ENCODE data around the gene ZNF304.
"Not testable (repeated sequence)": the region's sequence is repeated elsewhere in the genome, so short reads cannot be mapped to it uniquely, and the experiment has no call there.

ZNF304 gene

DNA sequence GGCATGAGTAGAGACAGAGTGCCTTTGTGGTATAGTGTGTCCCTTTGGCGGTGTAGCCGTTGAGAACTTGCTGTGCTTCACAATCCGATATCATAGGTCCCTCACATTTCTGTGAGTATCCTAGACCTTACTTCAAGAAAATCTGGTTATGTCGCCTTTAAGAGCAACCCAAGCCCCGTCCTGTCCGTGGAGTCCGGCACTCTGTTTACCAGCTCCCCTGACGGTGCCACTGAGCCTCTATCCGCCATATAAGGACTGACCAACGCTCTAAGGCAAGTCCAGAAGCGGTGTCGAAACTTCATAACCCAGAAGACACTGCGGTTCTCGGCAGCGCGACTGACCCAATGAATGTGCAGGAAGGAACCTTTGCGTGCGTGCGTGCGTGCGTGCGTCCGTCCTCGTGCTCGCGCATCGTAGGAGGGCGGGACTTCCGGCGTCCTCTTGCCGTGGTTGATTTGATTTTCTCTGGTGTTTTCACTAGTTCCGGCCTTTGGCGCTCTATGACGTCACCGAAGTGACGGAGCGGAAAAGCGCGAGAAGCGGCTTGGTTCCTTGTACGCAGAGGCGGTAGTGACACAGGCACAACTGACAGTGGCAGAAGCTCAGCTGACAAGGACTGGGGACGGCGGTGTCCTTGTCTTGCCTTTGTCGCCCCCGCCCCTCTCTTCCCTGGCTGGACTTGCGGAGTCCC, 12.1 kb downstream of the ZNF304 start, which contains the start of the genes TRAPPC2B and ZNF547:
TRAPPC2B (plus strand) TSS at position 555 of the 691 bp plus-strand sequence. CDS start 1,283 bp downstream, outside the sequence.
ZNF547 (plus strand) TSS at position 555 of the 691 bp plus-strand sequence. CDS start 5,005 bp downstream, outside the sequence.
- DNase-seq = peak; percentile 100

DNA sequence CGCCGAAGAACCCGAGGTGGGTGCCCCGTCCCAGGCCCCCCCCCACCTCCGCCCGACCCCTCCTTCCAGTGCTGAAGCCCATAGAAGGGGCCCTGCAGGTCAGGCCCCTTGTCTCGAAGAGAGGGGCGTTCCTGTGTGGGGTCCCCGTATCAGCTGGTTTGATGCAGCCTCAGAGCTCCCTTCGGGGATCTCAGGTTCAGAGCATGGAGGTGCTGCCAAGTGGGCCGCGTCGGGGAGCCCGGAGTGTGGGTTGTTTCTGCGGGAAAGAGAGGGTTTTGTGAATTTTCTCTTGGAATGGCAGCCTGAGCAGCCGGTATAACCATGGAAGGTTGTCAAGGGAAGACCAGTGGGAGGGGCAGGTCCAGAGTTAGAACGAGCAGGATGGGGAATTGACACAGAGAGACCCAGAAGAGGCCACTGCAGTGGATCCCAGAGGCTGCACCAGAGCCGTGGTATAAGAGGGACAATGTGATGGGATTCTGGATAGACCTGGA, 12.7 kb downstream of the ZNF304 start:
- peak; percentile 18 for DNase-seq

GRCh38 chr19:57366776-57367175, 15.7 kb downstream of the ZNF304 start:
- DNase-seq = no peak

DNA sequence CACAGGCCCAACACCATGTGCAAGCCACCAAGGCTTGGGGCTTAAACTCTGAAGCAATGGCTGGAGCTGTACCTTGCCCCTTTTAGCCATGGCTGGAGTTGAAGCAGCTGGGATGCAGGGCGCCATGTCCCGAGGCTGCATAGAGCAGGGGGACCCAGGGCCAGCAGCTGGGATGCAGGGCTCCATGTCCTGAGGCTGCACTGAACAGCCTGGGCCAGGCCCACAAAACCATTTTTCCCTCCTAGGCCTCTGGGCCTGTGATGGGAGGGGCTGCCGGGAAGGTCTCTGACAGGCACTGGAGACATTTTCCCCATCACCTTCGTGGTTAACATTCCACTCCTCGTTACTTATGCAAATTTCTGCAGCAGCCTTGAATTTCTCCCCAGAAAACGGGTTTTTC, 23.1 kb downstream of the ZNF304 start:
- no peak for DNase-seq

- DNase-seq = not testable (repeated sequence)
Observed at GRCh38 chr19:57374647-57375046, 23.6 kb downstream of the ZNF304 start.

GRCh38 chr19:57376151-57376550, 25.1 kb downstream of the ZNF304 start:
- no peak for DNase-seq

DNA sequence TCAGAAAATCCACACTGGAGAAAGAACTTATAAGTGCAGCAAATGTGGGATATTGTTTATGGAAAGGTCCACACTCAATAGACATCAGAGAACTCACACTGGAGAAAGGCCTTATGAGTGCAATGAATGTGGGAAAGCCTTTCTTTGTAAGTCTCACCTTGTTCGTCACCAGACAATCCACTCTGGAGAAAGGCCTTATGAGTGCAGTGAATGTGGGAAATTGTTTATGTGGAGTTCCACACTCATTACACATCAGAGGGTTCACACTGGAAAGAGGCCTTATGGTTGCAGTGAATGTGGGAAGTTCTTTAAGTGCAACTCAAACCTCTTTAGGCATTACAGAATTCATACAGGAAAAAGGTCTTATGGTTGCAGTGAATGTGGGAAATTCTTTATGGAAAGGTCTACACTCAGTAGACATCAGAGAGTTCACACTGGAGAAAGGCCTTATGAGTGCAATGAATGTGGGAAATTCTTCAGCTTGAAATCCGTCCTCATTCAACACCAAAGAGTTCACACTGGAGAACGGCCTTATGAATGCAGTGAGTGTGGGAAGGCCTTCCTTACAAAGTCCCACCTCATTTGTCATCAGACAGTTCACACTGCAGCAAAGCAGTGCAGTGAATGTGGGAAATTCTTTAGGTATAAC, 26.6 kb downstream of the ZNF304 start:
- DNase-seq = no peak

DNA sequence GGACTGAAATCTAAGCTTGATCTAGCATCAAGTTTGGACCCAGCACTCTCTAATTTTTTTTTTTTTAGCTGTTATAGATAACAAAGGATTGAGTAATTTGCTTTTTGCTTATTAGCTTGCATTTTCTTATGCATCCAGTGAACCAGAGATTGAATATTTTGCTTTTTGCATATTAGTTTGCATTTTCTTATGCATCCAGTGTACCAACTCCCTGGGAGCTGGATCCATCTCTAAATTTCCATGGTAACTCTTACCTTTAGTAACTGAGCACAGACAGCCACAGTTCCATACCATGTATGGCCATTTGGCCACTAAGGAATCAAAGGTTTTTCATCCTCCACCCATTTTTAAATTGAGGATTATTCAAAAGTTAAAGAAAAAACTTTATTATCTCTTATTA, 29.9 kb downstream of the ZNF304 start:
- no peak for DNase-seq

DNA sequence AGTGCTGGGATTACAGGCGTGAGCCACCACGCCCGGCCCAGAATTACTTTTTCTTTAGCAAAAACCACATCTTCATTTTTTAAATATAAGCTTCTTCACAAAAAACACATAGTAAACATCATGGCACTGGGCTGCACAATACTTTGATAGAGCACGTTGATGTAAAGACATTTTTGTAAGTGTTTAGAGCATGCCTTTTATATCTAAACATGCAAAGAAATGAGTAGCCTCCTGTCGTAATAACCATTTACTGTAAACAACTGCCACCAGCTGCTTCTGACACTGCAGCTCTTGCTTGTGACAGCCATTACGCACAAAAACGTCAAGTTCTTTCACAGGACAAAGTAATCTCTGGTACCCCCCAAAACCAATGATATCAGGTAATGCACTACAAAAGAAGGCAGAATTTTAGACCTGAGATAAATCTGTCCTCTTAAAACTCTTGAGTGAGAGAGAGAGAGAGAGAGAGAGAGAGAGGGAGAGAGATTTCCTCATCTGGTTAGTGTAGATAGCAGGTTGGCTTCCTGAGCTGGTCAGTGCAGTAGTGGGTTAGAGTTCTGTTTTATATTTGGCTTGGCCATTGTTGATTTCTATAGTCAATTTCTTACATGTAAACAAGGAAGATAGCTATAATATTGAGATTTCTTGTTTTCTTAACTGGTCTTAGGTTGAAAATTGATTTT, 31.9 kb downstream of the ZNF304 start:
- DNase-seq = no peak

DNA sequence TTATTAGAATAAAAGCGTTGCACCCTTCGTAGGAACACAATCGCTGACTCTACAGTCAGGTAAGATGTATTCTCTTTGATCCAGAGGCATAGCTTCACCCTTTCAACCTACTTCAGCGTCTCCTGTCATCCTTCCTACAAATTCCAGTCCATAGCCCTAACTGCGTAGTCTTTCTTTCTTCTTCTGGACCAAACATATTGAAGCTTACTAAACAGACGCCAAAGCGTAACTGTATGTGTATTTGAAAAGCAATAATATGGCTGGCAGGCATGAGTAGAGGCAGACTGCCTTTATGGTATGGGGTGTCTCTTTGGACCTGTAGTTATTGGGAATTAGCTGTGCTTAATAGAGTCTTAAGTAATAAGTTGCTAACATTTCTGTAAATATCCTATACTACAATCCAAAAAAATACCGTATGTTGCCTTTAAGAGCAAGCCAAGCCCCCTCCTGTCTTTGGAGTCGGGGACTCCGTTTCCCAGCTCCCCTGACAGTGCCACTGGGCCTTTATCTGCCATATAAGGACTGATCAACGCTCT, 38.2 kb downstream of the ZNF304 start:
- no peak for DNase-seq

- peak; percentile 99 for DNase-seq
Observed at GRCh38 chr19:57389730-57390598, 38.9 kb downstream of the ZNF304 start, which contains the start of gene ZNF548. TSS of gene ZNF548 (plus strand) at chr19:57389854. CDS start at chr19:57390100, 246 bp downstream.

DNA sequence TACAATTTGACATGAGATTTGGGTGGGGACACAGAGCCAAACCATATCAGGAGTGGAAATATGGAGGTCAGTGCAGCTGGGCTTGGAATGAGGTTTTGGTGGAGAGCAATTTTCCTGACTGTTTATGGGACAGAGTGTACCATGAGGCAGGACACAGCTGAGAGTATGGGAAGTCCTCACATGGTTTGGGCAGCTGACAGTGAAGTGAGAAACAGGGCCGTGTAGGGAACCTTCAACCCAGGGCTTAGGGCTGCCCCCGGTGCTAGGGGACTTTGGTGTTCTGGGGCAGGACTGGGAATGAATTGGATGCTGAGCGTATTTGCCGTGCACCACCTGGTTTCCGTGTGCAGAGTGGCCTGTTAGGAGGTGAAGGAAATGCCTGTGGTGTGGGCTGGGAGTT, 44.6 kb downstream of the ZNF304 start:
- no peak for DNase-seq

- DNase-seq = no peak
Observed at GRCh38 chr19:57398868-57399267, 47.8 kb downstream of the ZNF304 start.

DNA sequence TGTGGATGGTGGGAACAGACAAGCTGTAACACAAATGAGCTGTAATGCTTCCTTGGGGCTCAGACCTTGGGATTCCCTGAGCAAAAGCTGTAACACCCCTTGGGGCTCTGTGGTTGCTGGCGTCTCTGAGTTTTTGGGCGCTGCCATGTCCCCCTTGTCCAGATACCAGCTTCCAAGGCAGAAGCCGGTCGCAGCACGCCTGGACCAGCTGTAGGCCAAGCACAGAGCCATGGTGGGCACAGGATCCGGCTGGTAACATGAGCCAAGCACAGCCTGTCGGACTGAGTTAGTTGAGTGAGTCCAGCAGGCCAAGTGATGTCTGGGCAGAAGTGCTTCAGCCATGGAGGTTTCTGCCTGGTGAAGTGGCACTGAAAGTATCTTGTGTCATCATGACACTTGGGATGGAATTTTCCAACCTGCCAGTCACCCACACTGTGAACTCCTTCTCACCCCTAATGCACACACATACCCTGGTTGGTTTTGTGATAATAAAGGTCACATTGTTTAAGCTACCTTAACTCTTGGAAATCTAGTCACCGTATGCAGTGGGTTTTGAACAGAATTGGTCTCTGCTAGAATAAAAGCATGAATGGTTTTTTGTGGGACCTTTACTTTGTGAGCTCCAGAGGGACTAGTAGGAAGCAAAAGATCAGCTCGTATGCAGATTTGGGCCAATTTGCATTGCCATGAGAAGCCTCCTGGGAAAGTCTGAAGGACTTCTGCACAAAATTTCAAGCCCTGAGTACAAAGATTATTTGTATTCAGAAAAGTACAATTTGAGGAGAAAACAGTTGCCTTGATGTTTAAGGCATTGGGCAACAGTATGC, 52.9 kb downstream of the ZNF304 start:
- no peak for DNase-seq

- peak; percentile 47 for DNase-seq
Observed at GRCh38 chr19:57406516-57407123, 55.5 kb downstream of the ZNF304 start.

Data from EL (cell line).